ENCODE data around the gene ZNF680. TPM values are rescaled to one million over a fixed set of nuclear protein-coding genes. Genes with fewer than 3 reads are reported as not detected.

Gene ZNF680
- total and polyA plus RNA-seq, 2 of the 4 experiments (the other 2 are of a cell fraction): 1.5 to 3.9 TPM

GRCh38 chr7:64606385-64606784 lies 43.5 kb upstream of the ZNF680 start:
- H2BK15ac ChIP-seq (ENCODE audit: low read depth, low read length): no peak overlapping the region
- H4K20me1 ChIP-seq (ENCODE audit: insufficient read depth, low read length): no peaks in the 10 kb centered on the region
- no peak for TF ChIP-seq RAD21 (IDR thresholded peaks at IDR 0.05; ENCODE audit: low read length)
- TF ChIP-seq BHLHE40 (IDR thresholded peaks at IDR 0.05; ENCODE audit: low read depth, low read length): no peak
- no peak for TF ChIP-seq ELK1 (IDR thresholded peaks at IDR 0.05; ENCODE audit: borderline replicate concordance, low read depth, low read length)
- TF ChIP-seq MAZ (IDR thresholded peaks at IDR 0.05; ENCODE audit: borderline replicate concordance, low read depth, low read length): no peak
- no peak for TF ChIP-seq MXI1 (IDR thresholded peaks at IDR 0.05; ENCODE audit: borderline replicate concordance, low read depth, low read length)
- no peak for TF ChIP-seq FOS (IDR thresholded peaks at IDR 0.05; ENCODE audit: low read depth, low read length)
- TF ChIP-seq POLR2A (IDR thresholded peaks at IDR 0.05; ENCODE audit: low read depth, low read length): no peak
- no peak for TF ChIP-seq CEBPB (IDR thresholded peaks at IDR 0.05; ENCODE audit: low read depth, low read length)
- in situ Hi-C loops (cut with MboI; ENCODE audit: low sequenced_read_pairs): no loop called here
- H3K4me1 ChIP-seq (ENCODE audit: control insufficient read depth, insufficient read depth, low read length): no peaks in the 10 kb centered on the region
- no peak overlapping the region for H4K5ac ChIP-seq (ENCODE audit: low read depth, low read length)
- no peak overlapping the region for H3K9ac ChIP-seq (ENCODE audit: low read depth, low read length)
- H3K4ac ChIP-seq (ENCODE audit: low read depth, low read length): no peak overlapping the region
- H4K8ac ChIP-seq (ENCODE audit: low read depth in 2 of 2, low read length in 2 of 2): no peak overlapping the region
- no TSS peak for BruUV-seq (replicated peaks)
- H2AK9ac ChIP-seq (replicated peaks; ENCODE audit: low read depth, low read length, poor library complexity): no peak overlapping the region
- no peak overlapping the region for H2AK5ac ChIP-seq (ENCODE audit: low read depth, low read length)
- H2BK120ac ChIP-seq (ENCODE audit: low read depth, low read length): no peak overlapping the region
- ChIA-PET POLR2A (ENCODE audit: unreplicated experiment) (no interaction called here), CTCF (interaction anchor here (0.6 kb wide), 1 partner anchor 14 kb away, joined by 7 read pairs; no protein-coding TSS in a partner anchor)
- ATAC-seq (ENCODE audit: low read depth) (no peak), DNase-seq (no peak)
- H2BK5ac ChIP-seq (ENCODE audit: low read depth, low read length, poor library complexity, severe bottlenecking): no peak overlapping the region
- no peak overlapping the region for H3K27ac ChIP-seq (ENCODE audit: insufficient read depth, low read length)
- no peak overlapping the region for H3K56ac ChIP-seq (ENCODE audit: extremely low read depth, insufficient read depth, low read length)
- no peak overlapping the region for H2BK20ac ChIP-seq (ENCODE audit: low read depth, low read length)
- H3K9me3 ChIP-seq (ENCODE audit: control insufficient read depth, insufficient read depth, low read length): peaks cover 12% of the 10 kb centered on the region
- H3K4me3 ChIP-seq (ENCODE audit: insufficient read depth, low read depth, low read length): no peak overlapping the region
- dilution Hi-C loops (cut with HindIII; ENCODE audit: low sequenced_read_pairs, unreplicated experiment): no loop called here
- H2AFZ ChIP-seq (replicated peaks; ENCODE audit: low read length, poor library complexity): no peak overlapping the region
- H3K23ac ChIP-seq (ENCODE audit: low read depth, low read length): no peak overlapping the region
- no peak overlapping the region for H4K91ac ChIP-seq (ENCODE audit: insufficient read depth, low read depth, low read length)
- no peak overlapping the region for H3K4me2 ChIP-seq (ENCODE audit: low read depth, low read length)
- no peak overlapping the region for H3K14ac ChIP-seq (replicated peaks; ENCODE audit: low read depth, low read length)
- intact Hi-C loops (cut with micrococcal nuclease): loop anchor here (5.0 kb wide), 1 partner anchor 1424 kb away; no protein-coding TSS in a partner anchor
- no peaks in the 10 kb centered on the region for H3K27me3 ChIP-seq (ENCODE audit: control insufficient read depth, insufficient read depth, low read length)
- no peaks in the 10 kb centered on the region for H3K9me1 ChIP-seq (ENCODE audit: insufficient read depth, low read length)
- no peaks in the 10 kb centered on the region for H3K36me3 ChIP-seq (ENCODE audit: control insufficient read depth, insufficient read depth, low read length)
- no peak overlapping the region for H3K18ac ChIP-seq (ENCODE audit: low read depth, low read length)
- H3K79me1 ChIP-seq (ENCODE audit: low read depth in 1 of 2, low read length in 2 of 2): no peaks in the 10 kb centered on the region
